A673 (cell line): ENCODE results near the gene ANXA10. TPM values are rescaled to one million over a fixed set of nuclear protein-coding genes. Genes with fewer than 3 reads are reported as not detected.

Experiments used
- BruUV-seq: library from RNA; stranded (reverse); fragments of 400-500 nt; replicated peaks from 2 replicates; lab custom pipeline; 2021; lab: Mats Ljungman, UMichigan
- CTCF ChIA-PET: fragments of 300-600 bp; sonication (Branson Sonifier 250); formaldehyde crosslinking; loops from one replicate; lab custom pipeline; 2022; ENCODE audit warnings: antibody characterized with exemption; lab: Charles Lee
- POLR2A ChIA-PET: fragments of 300-600 bp; sonication (Branson Sonifier 250); formaldehyde crosslinking; loops from one replicate; lab custom pipeline; 2022; ENCODE audit warnings: antibody characterized with exemption; ENCODE audit not compliant: low non-redundant PET; lab: Charles Lee
- DNase-seq: peaks from one replicate; pipeline ENCODE4 v3.0.0-alpha.2; 2015; ENCODE audit warnings: low spot score
- H3K27ac ChIP-seq: fragments of 200-600 bp; sonication (generic); 2 replicates; pipeline ENCODE4 v1.5.1; 2016; ENCODE audit warnings: mixed run types, low read depth, mild to moderate bottlenecking, mixed read lengths, antibody characterized with exemption, low read length; ENCODE audit not compliant: poor library complexity, severe bottlenecking
- H3K27me3 ChIP-seq: fragments of 200-600 bp; sonication (generic); replicated peaks from 2 replicates; pipeline ENCODE4 v1.6.1; 2017; ENCODE audit warnings: mixed run types, low read depth, mild to moderate bottlenecking, mixed read lengths, antibody characterized with exemption, low read length; ENCODE audit not compliant: insufficient read depth, poor library complexity
- H3K36me3 ChIP-seq: fragments of 200-600 bp; sonication (generic); 2 replicates; pipeline ENCODE4 v1.6.1; 2016; ENCODE audit warnings: mixed run types, mild to moderate bottlenecking, mixed read lengths, antibody characterized with exemption, low read length; ENCODE audit not compliant: insufficient read depth, poor library complexity, severe bottlenecking
- H3K4me1 ChIP-seq: fragments of 200-600 bp; sonication (generic); 2 replicates; pipeline ENCODE4 v1.6.1; 2017; ENCODE audit warnings: mixed run types, mild to moderate bottlenecking, mixed read lengths, antibody characterized with exemption, low read length; ENCODE audit not compliant: insufficient read depth, poor library complexity, severe bottlenecking
- H3K4me3 ChIP-seq: fragments of 200-600 bp; sonication (generic); 2 replicates; pipeline ENCODE4 v1.5.1; 2016; ENCODE audit warnings: low read depth, mixed run types, mild to moderate bottlenecking, mixed read lengths, low read length; ENCODE audit not compliant: poor library complexity, severe bottlenecking
- H3K9me3 ChIP-seq: fragments of 200-600 bp; sonication (generic); 2 replicates; pipeline ENCODE4 v1.6.1; 2016; ENCODE audit warnings: mixed run types, low read depth, mild to moderate bottlenecking, mixed read lengths, antibody characterized with exemption, low read length; ENCODE audit not compliant: poor library complexity, severe bottlenecking
- CTCF ChIP-seq: fragments of 300-800, 200-600 bp; sonication (generic); conservative IDR thresholded peaks from 2 replicates; pipeline ENCODE4 v1.5.1; 2017; ENCODE audit warnings: low read depth, mild to moderate bottlenecking, antibody characterized with exemption, low read length, moderate library complexity, mixed read lengths
- EZH2 ChIP-seq: fragments of 200-600 bp; sonication (generic); IDR thresholded peaks from 2 replicates; pipeline ENCODE4 v1.6.1; 2017; ENCODE audit warnings: borderline replicate concordance, low read depth, mild to moderate bottlenecking, mixed read lengths, antibody characterized with exemption, low read length; ENCODE audit not compliant: poor library complexity, severe bottlenecking
- intact Hi-C: fragments of 100-400 bp; cut with micrococcal nuclease; formaldehyde crosslinking; loops from one replicate; pipeline ENCODE4 v1.10.0; 2022; ENCODE audit not compliant: unreplicated experiment
- total RNA-seq: library from RNA; stranded (reverse); gene quantifications from 2 replicates; pipeline ENCODE4 v1.2.3, GENCODE V29; 2021

The ANXA10 gene
- total RNA-seq, 1 experiment from 2014 or later: not detected

DNA sequence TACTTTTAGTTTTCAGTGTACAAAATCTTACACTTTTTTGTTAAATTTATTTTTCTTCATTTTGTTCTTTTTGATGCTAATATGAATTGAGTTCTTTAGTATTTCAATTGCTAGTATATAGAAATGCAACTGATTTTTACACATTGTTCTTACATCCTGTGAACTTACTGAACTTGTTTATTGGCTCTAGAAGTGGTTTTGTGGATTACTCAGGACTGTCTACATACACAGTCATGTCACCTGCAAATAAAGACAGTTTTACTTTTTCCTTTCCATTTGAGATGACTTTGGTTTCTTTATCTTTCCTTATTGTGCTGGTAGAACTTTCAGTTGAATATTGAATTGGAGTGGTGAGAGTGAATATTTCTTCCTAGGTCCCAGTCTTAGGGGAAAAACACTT is 40.8 kb upstream of the ANXA10 start:
- no TSS peak for BruUV-seq

DNA sequence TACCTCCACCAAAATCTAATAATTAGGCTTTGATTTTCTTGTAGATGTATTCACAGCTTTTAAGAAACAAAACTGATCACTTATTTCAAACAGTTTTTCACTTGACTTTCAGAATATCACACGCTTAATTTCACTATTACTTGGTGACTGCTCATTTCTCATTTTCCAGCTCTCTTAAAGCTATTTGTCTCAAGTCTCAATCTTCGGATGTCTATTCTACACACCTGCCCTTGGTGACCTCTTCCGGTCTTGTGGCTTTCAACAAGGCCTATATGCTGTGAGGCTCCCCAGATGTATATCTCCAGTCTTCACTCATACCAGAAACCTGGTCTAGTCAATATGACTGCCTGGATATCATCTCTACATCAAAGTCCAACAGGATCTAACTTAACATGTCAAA is 34.9 kb upstream of the ANXA10 start:
- Histone ChIP-seq H3K36me3 (no peaks in the 10 kb centered on the region), H3K4me1 (no peaks in the 10 kb centered on the region), H3K27ac (no peak overlapping the region), H3K9me3 (no peaks in the 10 kb centered on the region), H3K27me3 (peaks cover 38% of the 10 kb centered on the region), H3K4me3 (no peak overlapping the region)
- CTCF ChIA-PET: no interaction called here
- no TSS peak for BruUV-seq
- intact Hi-C loops: no loop called here
- POLR2A ChIA-PET: no interaction called here
- DNase-seq: no peak
- TF ChIP-seq EZH2 (no peak), CTCF (no peak)

More for the DNA sequence above, 40.8 kb upstream of the ANXA10 start:
- no peak for TF ChIP-seq CTCF
- TF ChIP-seq EZH2: no peak
- intact Hi-C loops: no loop called here
- POLR2A ChIA-PET: no interaction called here
- DNase-seq: no peak
- peaks cover 34% of the 10 kb centered on the region for H3K27me3 ChIP-seq
- H3K4me1 ChIP-seq: no peaks in the 10 kb centered on the region
- H3K4me3 ChIP-seq: no peak overlapping the region
- H3K27ac ChIP-seq: no peak overlapping the region
- CTCF ChIA-PET: no interaction called here
- H3K9me3 ChIP-seq: peaks cover 4% of the 10 kb centered on the region
- H3K36me3 ChIP-seq: no peaks in the 10 kb centered on the region

- Histone ChIP-seq H3K9me3 (no peaks in the 10 kb centered on the region), H3K4me1 (no peaks in the 10 kb centered on the region), H3K36me3 (no peaks in the 10 kb centered on the region), H3K4me3 (no peak overlapping the region), H3K27ac (no peak overlapping the region), H3K27me3 (peaks cover 38% of the 10 kb centered on the region)
- BruUV-seq: no TSS peak
- POLR2A ChIA-PET: no interaction called here
- no peak for DNase-seq
- no peak for TF ChIP-seq EZH2
- no peak for TF ChIP-seq CTCF
- intact Hi-C loops: no loop called here
- CTCF ChIA-PET: no interaction called here
Measured at GRCh38 chr4:168059251-168059650, 33.1 kb upstream of the ANXA10 start.
